OCI-LY3 (cell line): Measurements from ENCODE around the gene ZNF248.

ENCODE experiments used
- EZH2phosphoT487 ChIP-seq: fragments of 200-600 bp; shearing (Covaris generic); IDR thresholded peaks from 2 replicates; pipeline ENCODE4 v1.6.1; 2018; ENCODE audit warnings: antibody characterized with exemption, mixed run types, low read depth
- TF ChIP-seq, protein P1 (sequence below): fragments of 200-600, 300-600 bp; sonication (generic); IDR thresholded peaks from 2 replicates; pipeline ENCODE4 v1.5.1; 2014; ENCODE audit warnings: antibody characterized with exemption, low read length, low read depth

DNA sequence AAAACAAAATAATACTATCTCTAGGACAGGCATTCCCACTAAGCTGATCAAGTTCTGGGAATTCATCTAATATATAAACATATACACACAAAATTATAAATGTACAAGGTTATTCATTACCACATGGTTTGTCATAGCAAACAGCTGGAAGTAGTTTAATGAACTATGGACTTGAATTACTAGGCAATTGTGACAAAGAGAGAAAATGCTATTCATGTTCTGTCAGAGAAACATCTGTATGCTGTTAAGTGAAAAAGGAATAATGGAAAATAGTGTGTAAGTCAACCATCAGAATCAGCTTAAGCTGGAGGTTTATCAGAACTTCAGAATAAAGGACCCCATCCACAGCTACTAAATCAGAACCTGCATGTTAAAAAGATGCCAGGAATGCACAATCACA is 2.8 kb downstream of the ZNF248 start:
- TF ChIP-seq, protein P1, sequence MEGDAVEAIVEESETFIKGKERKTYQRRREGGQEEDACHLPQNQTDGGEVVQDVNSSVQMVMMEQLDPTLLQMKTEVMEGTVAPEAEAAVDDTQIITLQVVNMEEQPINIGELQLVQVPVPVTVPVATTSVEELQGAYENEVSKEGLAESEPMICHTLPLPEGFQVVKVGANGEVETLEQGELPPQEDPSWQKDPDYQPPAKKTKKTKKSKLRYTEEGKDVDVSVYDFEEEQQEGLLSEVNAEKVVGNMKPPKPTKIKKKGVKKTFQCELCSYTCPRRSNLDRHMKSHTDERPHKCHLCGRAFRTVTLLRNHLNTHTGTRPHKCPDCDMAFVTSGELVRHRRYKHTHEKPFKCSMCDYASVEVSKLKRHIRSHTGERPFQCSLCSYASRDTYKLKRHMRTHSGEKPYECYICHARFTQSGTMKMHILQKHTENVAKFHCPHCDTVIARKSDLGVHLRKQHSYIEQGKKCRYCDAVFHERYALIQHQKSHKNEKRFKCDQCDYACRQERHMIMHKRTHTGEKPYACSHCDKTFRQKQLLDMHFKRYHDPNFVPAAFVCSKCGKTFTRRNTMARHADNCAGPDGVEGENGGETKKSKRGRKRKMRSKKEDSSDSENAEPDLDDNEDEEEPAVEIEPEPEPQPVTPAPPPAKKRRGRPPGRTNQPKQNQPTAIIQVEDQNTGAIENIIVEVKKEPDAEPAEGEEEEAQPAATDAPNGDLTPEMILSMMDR: no peak
- TF ChIP-seq EZH2phosphoT487: no peak
